RWPE2 (cell line): ENCODE data around the gene STMP1.

Experiments
- ATAC-seq: fragments of 200-7000 bp; cut with Tn5 transposase; 3 replicates; pipeline ENCODE4 v1.9.1; 2021; ENCODE audit warnings: low read depth
- DNase-seq: peaks from one replicate; pipeline ENCODE4 v3.0.0-alpha.2; 2020; ENCODE audit warnings: low spot score
- H3K27ac ChIP-seq: fragments of 450-650 bp; 2 replicates; pipeline ENCODE4 v1.5.1; 2017; ENCODE audit warnings: mild to moderate bottlenecking; ENCODE audit not compliant: poor library complexity, severe bottlenecking
- H3K27me3 ChIP-seq: fragments of 250-450 bp; sonication (Bioruptor Pico); 2 replicates; pipeline ENCODE4 v1.5.1; 2021; ENCODE audit warnings: mild to moderate bottlenecking, moderate library complexity; ENCODE audit not compliant: insufficient read depth, poor library complexity, severe bottlenecking
- H3K36me3 ChIP-seq: fragments of 250-450 bp; sonication (Bioruptor Pico); 2 replicates; pipeline ENCODE4 v1.5.1; 2020; ENCODE audit warnings: low read depth, mild to moderate bottlenecking, moderate library complexity
- H3K4me1 ChIP-seq: fragments of 250-450 bp; sonication (Bioruptor Pico); 2 replicates; pipeline ENCODE4 v1.5.1; 2021; ENCODE audit warnings: mild to moderate bottlenecking, moderate library complexity; ENCODE audit not compliant: insufficient read depth, poor library complexity, severe bottlenecking
- H3K4me3 ChIP-seq: fragments of 250-450 bp; sonication (Bioruptor Pico); 2 replicates; pipeline ENCODE4 v1.5.1; 2021; ENCODE audit warnings: mild to moderate bottlenecking, moderate library complexity; ENCODE audit not compliant: severe bottlenecking
- H3K9me3 ChIP-seq: fragments of 250-450 bp; sonication (Bioruptor Pico); 2 replicates; pipeline ENCODE4 v1.5.1; 2021; ENCODE audit warnings: mild to moderate bottlenecking, moderate library complexity; ENCODE audit not compliant: severe bottlenecking
- CTCF ChIP-seq: fragments of 450-650 bp; IDR thresholded peaks from one replicate; pipeline ENCODE4 v1.5.1; 2017; ENCODE audit warnings: mild to moderate bottlenecking, moderate library complexity; ENCODE audit not compliant: poor library complexity, severe bottlenecking

Gene STMP1

GRCh38 chr7:135713836-135714470 is 51.6 kb downstream of the STMP1 start:
- H3K4me1 ChIP-seq: peaks cover 20% of the 10 kb centered on the region
- peak overlapping the region; percentile 6 for H3K27ac ChIP-seq
- no peaks in the 10 kb centered on the region for H3K27me3 ChIP-seq
- ATAC-seq (no peak), DNase-seq (no peak)
- H3K9me3 ChIP-seq: no peaks in the 10 kb centered on the region
- H3K4me3 ChIP-seq: no peak overlapping the region
- TF ChIP-seq CTCF: no peak
- H3K36me3 ChIP-seq: no peaks in the 10 kb centered on the region

- H3K4me1 ChIP-seq: peaks cover 20% of the 10 kb centered on the region
- no peak for DNase-seq
- H3K4me3 ChIP-seq: no peak overlapping the region
- ATAC-seq: peak; percentile 80
- H3K36me3 ChIP-seq: no peaks in the 10 kb centered on the region
- H3K27ac ChIP-seq: peak overlapping the region; percentile 6
- no peaks in the 10 kb centered on the region for H3K9me3 ChIP-seq
- no peak for TF ChIP-seq CTCF
- no peaks in the 10 kb centered on the region for H3K27me3 ChIP-seq
Observed at GRCh38 chr7:135714534-135715009, 52.3 kb downstream of the STMP1 start.

GRCh38 chr7:135715055-135715522 is 52.8 kb downstream of the STMP1 start:
- H3K9me3 ChIP-seq: no peaks in the 10 kb centered on the region
- no peak for ATAC-seq
- peak overlapping the region; percentile 6 for H3K27ac ChIP-seq
- peaks cover 20% of the 10 kb centered on the region for H3K4me1 ChIP-seq
- no peak for DNase-seq
- no peak for TF ChIP-seq CTCF
- no peaks in the 10 kb centered on the region for H3K36me3 ChIP-seq
- no peak overlapping the region for H3K4me3 ChIP-seq
- H3K27me3 ChIP-seq: no peaks in the 10 kb centered on the region

GRCh38 chr7:135715673-135716072 is 53.4 kb downstream of the STMP1 start:
- TF ChIP-seq CTCF: no peak
- Histone ChIP-seq H3K4me1 (peaks cover 20% of the 10 kb centered on the region), H3K36me3 (no peaks in the 10 kb centered on the region), H3K27ac (no peak overlapping the region), H3K9me3 (no peaks in the 10 kb centered on the region), H3K27me3 (no peaks in the 10 kb centered on the region), H3K4me3 (no peak overlapping the region)
- ATAC-seq (no peak), DNase-seq (no peak)

- peak; percentile 66 for ATAC-seq
- peak overlapping the region; percentile 13 for H3K27ac ChIP-seq
- DNase-seq: no peak
- TF ChIP-seq CTCF: no peak
- H3K4me3 ChIP-seq: no peak overlapping the region
- H3K4me1 ChIP-seq: peaks cover 20% of the 10 kb centered on the region
- no peaks in the 10 kb centered on the region for H3K36me3 ChIP-seq
- H3K27me3 ChIP-seq: no peaks in the 10 kb centered on the region
- H3K9me3 ChIP-seq: no peaks in the 10 kb centered on the region
Observed at GRCh38 chr7:135716677-135717238, 54.4 kb downstream of the STMP1 start.
